Activated CD4-positive, alpha-beta memory T cell treated with anti-CD3 and anti-CD28 coated beads for 36 hours (primary cell): ENCODE results near the gene BCAN. TPM values are rescaled to one million over a fixed set of nuclear protein-coding genes. Genes with fewer than 3 reads are reported as not detected.

Experiments
- CTCF ChIA-PET: fragments of 350-600 bp; sonication (Branson Sonifier 250); formaldehyde crosslinking; loops from one replicate; lab custom pipeline; 2021; ENCODE audit warnings: antibody characterized with exemption, inconsistent platforms; lab: Charles Lee
- POLR2A ChIA-PET: fragments of 350-600 bp; sonication (Branson Sonifier 250); formaldehyde crosslinking; loops from one replicate; lab custom pipeline; 2021; ENCODE audit warnings: antibody characterized with exemption; lab: Charles Lee
- DNase-seq: peaks from one replicate; pipeline ENCODE4 v3.0.0-alpha.2; 2020
- H3K27ac Mint-ChIP-seq: one replicate; pipeline ENCODE4 v1.8.0; 2021; ENCODE audit warnings: mixed read lengths
- H3K27me3 Mint-ChIP-seq: one replicate; pipeline ENCODE4 v1.8.0; 2021; ENCODE audit warnings: mixed read lengths
- H3K36me3 Mint-ChIP-seq: one replicate; pipeline ENCODE4 v1.8.0; 2021; ENCODE audit warnings: mixed read lengths
- H3K4me1 Mint-ChIP-seq: one replicate; pipeline ENCODE4 v1.8.0; 2021; ENCODE audit warnings: low read depth, mixed read lengths
- H3K4me3 Mint-ChIP-seq: one replicate; pipeline ENCODE4 v1.8.0; 2021; ENCODE audit warnings: mild to moderate bottlenecking, mixed read lengths
- H3K9me3 Mint-ChIP-seq: one replicate; pipeline ENCODE4 v1.8.0; 2021; ENCODE audit warnings: mixed read lengths
- intact Hi-C: fragments of 100-400 bp; cut with micrococcal nuclease; formaldehyde crosslinking; loops from one replicate; pipeline ENCODE4 v1.15.1; 2023
- total RNA-seq, 2 experiments: library from RNA; stranded (reverse); gene quantifications; one replicate each; pipeline ENCODE4 v1.2.3, GENCODE V29; 2021

BCAN gene
- total RNA-seq, 2 experiments from 2014 or later: not detected

- H3K36me3 Mint-ChIP-seq: no peaks in the 10 kb centered on the region
- ChIA-PET POLR2A (no interaction called here), CTCF (interaction anchor here (1.1 to 36.2 kb wide), 4 partner anchors 11 to 46 kb away, joined by 3 to 1179 read pairs (median 4); partner anchors contain the start of genes CRABP2, ISG20L2 and METTL25B)
- no peak overlapping the region for H3K27ac Mint-ChIP-seq
- no peak overlapping the region for H3K4me3 Mint-ChIP-seq
- intact Hi-C loops: no loop called here
- peaks cover 40% of the 10 kb centered on the region for H3K27me3 Mint-ChIP-seq
- H3K9me3 Mint-ChIP-seq: no peaks in the 10 kb centered on the region
- peaks cover 12% of the 10 kb centered on the region for H3K4me1 Mint-ChIP-seq
- no peak for DNase-seq
Measured at GRCh38 chr1:156673387-156674121, 31.6 kb downstream of the BCAN start.

GRCh38 chr1:156675210-156676113 lies 33.5 kb downstream of the BCAN start:
- no peak for DNase-seq
- Mint-ChIP-seq H3K27me3 (peaks cover 53% of the 10 kb centered on the region), H3K27ac (no peak overlapping the region), H3K4me1 (peaks cover 12% of the 10 kb centered on the region), H3K9me3 (no peaks in the 10 kb centered on the region), H3K4me3 (no peak overlapping the region), H3K36me3 (no peaks in the 10 kb centered on the region)
- intact Hi-C loops: no loop called here
- CTCF ChIA-PET: interaction anchor here (0.7 to 36.2 kb wide), 6 partner anchors 9 to 49 kb away, joined by 5 to 1179 read pairs (median 48); partner anchors contain the start of genes CRABP2, ISG20L2 and METTL25B
- POLR2A ChIA-PET: interaction anchor here (1.0 kb wide), 1 partner anchor 14 kb away, joined by 3 read pairs; no protein-coding TSS in a partner anchor

GRCh38 chr1:156676114-156676819 lies 34.4 kb downstream of the BCAN start:
- ChIA-PET CTCF (interaction anchor here (0.8 to 36.2 kb wide), 8 partner anchors 8 to 50 kb away, joined by 3 to 1179 read pairs (median 22); partner anchors contain the start of genes CRABP2, ISG20L2 and METTL25B), POLR2A (interaction anchor here (1.0 kb wide), 1 partner anchor 15 kb away, joined by 3 read pairs; no protein-coding TSS in a partner anchor)
- no peak for DNase-seq
- Mint-ChIP-seq H3K4me3 (no peak overlapping the region), H3K4me1 (peaks cover 12% of the 10 kb centered on the region), H3K9me3 (no peaks in the 10 kb centered on the region), H3K27ac (no peak overlapping the region), H3K27me3 (peaks cover 56% of the 10 kb centered on the region), H3K36me3 (no peaks in the 10 kb centered on the region)
- intact Hi-C loops: no loop called here

GRCh38 chr1:156676820-156677615 lies 35.1 kb downstream of the BCAN start, which contains the start of gene NES:
TSS of gene NES (minus strand) at chr1:156677407. CDS start at chr1:156677264, 143 bp downstream.
- ChIA-PET CTCF (interaction anchor here (0.8 to 36.2 kb wide), 9 partner anchors 8 to 79 kb away, joined by 3 to 1179 read pairs (median 7); partner anchors contain the start of genes CRABP2, ISG20L2 and METTL25B), POLR2A (interaction anchor here (1.0 kb wide), 1 partner anchor 16 kb away, joined by 3 read pairs; no protein-coding TSS in a partner anchor)
- no peak within 1 kb of the TSS for H3K27ac Mint-ChIP-seq
- intact Hi-C loops: no loop called here
- H3K9me3 Mint-ChIP-seq: no peaks in the 10 kb centered on the region
- H3K36me3 Mint-ChIP-seq: no peaks in the 10 kb centered on the region
- no peak within 1 kb of the TSS for H3K4me3 Mint-ChIP-seq
- H3K27me3 Mint-ChIP-seq: peaks cover 59% of the 10 kb centered on the region
- peaks cover 12% of the 10 kb centered on the region for H3K4me1 Mint-ChIP-seq
- DNase-seq: no peak

GRCh38 chr1:156677616-156678596 lies 36.0 kb downstream of the BCAN start:
- H3K36me3 Mint-ChIP-seq: no peaks in the 10 kb centered on the region
- no peak overlapping the region for H3K27ac Mint-ChIP-seq
- peak; percentile 44 for DNase-seq
- H3K4me1 Mint-ChIP-seq: peaks cover 12% of the 10 kb centered on the region
- intact Hi-C loops: loop anchor here (1.0 kb wide), 2 partner anchors 18 to 51 kb away; no protein-coding TSS in a partner anchor
- ChIA-PET CTCF (interaction anchor here (0.6 to 36.2 kb wide), 11 partner anchors 12 to 292 kb away, joined by 3 to 1179 read pairs (median 4); partner anchors contain the start of genes CRABP2, ISG20L2 and METTL25B), POLR2A (no interaction called here)
- H3K4me3 Mint-ChIP-seq: no peak overlapping the region
- no peaks in the 10 kb centered on the region for H3K9me3 Mint-ChIP-seq
- H3K27me3 Mint-ChIP-seq: peaks cover 56% of the 10 kb centered on the region

- H3K27ac Mint-ChIP-seq: no peak overlapping the region
- H3K27me3 Mint-ChIP-seq: peaks cover 49% of the 10 kb centered on the region
- DNase-seq: no peak
- H3K4me3 Mint-ChIP-seq: no peak overlapping the region
- H3K36me3 Mint-ChIP-seq: no peaks in the 10 kb centered on the region
- intact Hi-C loops: loop anchor here (10.0 kb wide), 1 partner anchor 215 kb away; the partner anchor contains the start of gene PEAR1
- H3K4me1 Mint-ChIP-seq: peaks cover 31% of the 10 kb centered on the region
- CTCF ChIA-PET: interaction anchor here (0.7 to 36.2 kb wide), 8 partner anchors 9 to 54 kb away, joined by 3 to 1179 read pairs (median 12); partner anchors contain the start of genes CRABP2, ISG20L2 and METTL25B
- POLR2A ChIA-PET: no interaction called here
- no peaks in the 10 kb centered on the region for H3K9me3 Mint-ChIP-seq
Measured at GRCh38 chr1:156680056-156680455, 38.1 kb downstream of the BCAN start.

GRCh38 chr1:156681196-156681960 lies 39.5 kb downstream of the BCAN start:
- ChIA-PET CTCF (interaction anchor here (1.1 to 36.2 kb wide), 5 partner anchors 9 to 57 kb away, joined by 3 to 1179 read pairs (median 27); partner anchors contain the start of genes CRABP2, ISG20L2 and METTL25B), POLR2A (no interaction called here)
- H3K4me1 Mint-ChIP-seq: peaks cover 31% of the 10 kb centered on the region
- intact Hi-C loops: loop anchor here (10.0 kb wide), 1 partner anchor 213 kb away; the partner anchor contains the start of gene PEAR1
- no peak overlapping the region for H3K4me3 Mint-ChIP-seq
- no peak overlapping the region for H3K27ac Mint-ChIP-seq
- no peaks in the 10 kb centered on the region for H3K36me3 Mint-ChIP-seq
- H3K27me3 Mint-ChIP-seq: peaks cover 41% of the 10 kb centered on the region
- H3K9me3 Mint-ChIP-seq: no peaks in the 10 kb centered on the region
- no peak for DNase-seq

GRCh38 chr1:156682166-156682890 lies 40.4 kb downstream of the BCAN start:
- POLR2A ChIA-PET: no interaction called here
- DNase-seq: no peak
- H3K27ac Mint-ChIP-seq: no peak overlapping the region

More at GRCh38 chr1:156682166-156682890, 40.4 kb downstream of the BCAN start:
- CTCF ChIA-PET: interaction anchor here (0.6 to 36.2 kb wide), 4 partner anchors 22 to 58 kb away, joined by 3 to 1179 read pairs (median 15); partner anchors contain the start of genes CRABP2, ISG20L2 and METTL25B
- peaks cover 40% of the 10 kb centered on the region for H3K27me3 Mint-ChIP-seq
- peaks cover 28% of the 10 kb centered on the region for H3K4me1 Mint-ChIP-seq
- H3K36me3 Mint-ChIP-seq: no peaks in the 10 kb centered on the region
- no peak overlapping the region for H3K4me3 Mint-ChIP-seq
- intact Hi-C loops: loop anchor here (10.0 kb wide), 1 partner anchor 212 kb away; the partner anchor contains the start of gene PEAR1
- no peaks in the 10 kb centered on the region for H3K9me3 Mint-ChIP-seq
